Measurements from ENCODE around the gene CCSER1.
"Not testable (repeated sequence)": the region's sequence is repeated elsewhere in the genome, so short reads cannot be mapped to it uniquely, and the experiment has no call there.

Gene CCSER1

GRCh38 chr4:91170768-91171167 lies 1043.6 kb downstream of the CCSER1 start:
- Histone ChIP-seq H3K4me2 (ENCODE audit: low read depth, low read length, poor library complexity, severe bottlenecking) (no peak overlapping the region), H4K20me1 (ENCODE audit: insufficient read depth, low read length, poor library complexity, severe bottlenecking) (no peaks in the 10 kb centered on the region), H3K4me1 (ENCODE audit: insufficient read depth, low read length, poor library complexity, severe bottlenecking) (no peaks in the 10 kb centered on the region), H3K36me3 (ENCODE audit: insufficient read depth, low read length) (no peaks in the 10 kb centered on the region), H3K79me2 (ENCODE audit: insufficient read depth, low read length) (no peaks in the 10 kb centered on the region), H3K9ac (ENCODE audit: low read depth, low read length, poor library complexity, severe bottlenecking) (no peak overlapping the region), H3F3A (ENCODE audit: low read depth) (no peaks in the 10 kb centered on the region), H3K9me3 (ENCODE audit: insufficient read depth, low read depth, low read length) (no peaks in the 10 kb centered on the region), H3K4me3 (ENCODE audit: low read length, poor library complexity, severe bottlenecking) (no peak overlapping the region), H3K27me3 (ENCODE audit: insufficient read depth, low read length, poor library complexity, severe bottlenecking) (no peaks in the 10 kb centered on the region), H3K9me2 (replicated peaks; ENCODE audit: low read depth, low read length) (no peaks in the 10 kb centered on the region), H2AFZ (ENCODE audit: low read length) (no peak overlapping the region)
- TF ChIP-seq EZH2phosphoT487 (IDR thresholded peaks at IDR 0.05; ENCODE audit: borderline replicate concordance), result no peak
- no peak for TF ChIP-seq CTCF (conservative IDR thresholded peaks at IDR 0.05; ENCODE audit: low read length)

- Histone ChIP-seq H3K4me2 (ENCODE audit: low read depth, low read length, poor library complexity, severe bottlenecking) (no peak overlapping the region), H3K4me1 (ENCODE audit: insufficient read depth, low read length, poor library complexity, severe bottlenecking) (no peaks in the 10 kb centered on the region), H3K27me3 (ENCODE audit: insufficient read depth, low read length, poor library complexity, severe bottlenecking) (no peaks in the 10 kb centered on the region), H3K4me3 (ENCODE audit: low read length, poor library complexity, severe bottlenecking) (no peak overlapping the region), H3K9me2 (replicated peaks; ENCODE audit: low read depth, low read length) (no peaks in the 10 kb centered on the region), H3K79me2 (ENCODE audit: insufficient read depth, low read length) (no peaks in the 10 kb centered on the region), H3K9ac (ENCODE audit: low read depth, low read length, poor library complexity, severe bottlenecking) (no peak overlapping the region), H3F3A (ENCODE audit: low read depth) (no peaks in the 10 kb centered on the region), H3K9me3 (ENCODE audit: insufficient read depth, low read depth, low read length) (no peaks in the 10 kb centered on the region), H4K20me1 (ENCODE audit: insufficient read depth, low read length, poor library complexity, severe bottlenecking) (no peaks in the 10 kb centered on the region), H3K36me3 (ENCODE audit: insufficient read depth, low read length) (no peaks in the 10 kb centered on the region), H2AFZ (ENCODE audit: low read length) (no peak overlapping the region)
- TF ChIP-seq EZH2phosphoT487 (IDR thresholded peaks at IDR 0.05; ENCODE audit: borderline replicate concordance), result no peak
- TF ChIP-seq CTCF (conservative IDR thresholded peaks at IDR 0.05; ENCODE audit: low read length), result no peak
These were observed 1044.0 kb downstream of the CCSER1 start for GRCh38 chr4:91171217-91171616.

GRCh38 chr4:91185061-91185460 lies 1057.9 kb downstream of the CCSER1 start:
- not testable (repeated sequence) for H3K36me3 ChIP-seq (ENCODE audit: insufficient read depth, low read length); H3K4me3 ChIP-seq (ENCODE audit: low read length, poor library complexity, severe bottlenecking); H2AFZ ChIP-seq (ENCODE audit: low read length); H4K20me1 ChIP-seq (ENCODE audit: insufficient read depth, low read length, poor library complexity, severe bottlenecking); H3K4me1 ChIP-seq (ENCODE audit: insufficient read depth, low read length, poor library complexity, severe bottlenecking); H3K27me3 ChIP-seq (ENCODE audit: insufficient read depth, low read length, poor library complexity, severe bottlenecking); H3K9me3 ChIP-seq (ENCODE audit: insufficient read depth, low read depth, low read length); H3K79me2 ChIP-seq (ENCODE audit: insufficient read depth, low read length); H3F3A ChIP-seq (ENCODE audit: low read depth); H3K4me2 ChIP-seq (ENCODE audit: low read depth, low read length, poor library complexity, severe bottlenecking); H3K9me2 ChIP-seq (replicated peaks; ENCODE audit: low read depth, low read length); H3K9ac ChIP-seq (ENCODE audit: low read depth, low read length, poor library complexity, severe bottlenecking)

- H3K4me2 ChIP-seq (ENCODE audit: low read depth, low read length, poor library complexity, severe bottlenecking), result peak overlapping the region; percentile 58
- no peaks in the 10 kb centered on the region for H3K4me1 ChIP-seq (ENCODE audit: insufficient read depth, low read length, poor library complexity, severe bottlenecking)
- H3K79me2 ChIP-seq (ENCODE audit: insufficient read depth, low read length), result no peaks in the 10 kb centered on the region
- H3K9ac ChIP-seq (ENCODE audit: low read depth, low read length, poor library complexity, severe bottlenecking), result no peak overlapping the region
- H3K9me2 ChIP-seq (replicated peaks; ENCODE audit: low read depth, low read length), result no peaks in the 10 kb centered on the region
- H3K36me3 ChIP-seq (ENCODE audit: insufficient read depth, low read length), result no peaks in the 10 kb centered on the region
- H3K9me3 ChIP-seq (ENCODE audit: insufficient read depth, low read depth, low read length), result no peaks in the 10 kb centered on the region
- H2AFZ ChIP-seq (ENCODE audit: low read length), result peak overlapping the region; percentile 97
- no peaks in the 10 kb centered on the region for H3F3A ChIP-seq (ENCODE audit: low read depth)
- TF ChIP-seq EZH2phosphoT487 (IDR thresholded peaks at IDR 0.05; ENCODE audit: borderline replicate concordance) (no peak), CTCF (conservative IDR thresholded peaks at IDR 0.05; ENCODE audit: low read length) (no peak)
- H3K27me3 ChIP-seq (ENCODE audit: insufficient read depth, low read length, poor library complexity, severe bottlenecking), result no peaks in the 10 kb centered on the region
- peak overlapping the region; percentile 64 for H3K4me3 ChIP-seq (ENCODE audit: low read length, poor library complexity, severe bottlenecking)
- no peaks in the 10 kb centered on the region for H4K20me1 ChIP-seq (ENCODE audit: insufficient read depth, low read length, poor library complexity, severe bottlenecking)
These were observed 1071.8 kb downstream of the CCSER1 start for GRCh38 chr4:91198951-91199350.

All from Loucy (cell line).